Activated T-cell treated with anti-CD3 and anti-CD28 coated beads, Interleukin-2, amount 50 U/mL, for 72 hours (primary cell): Measurements from ENCODE around the gene CLIP2. TPM values are rescaled to one million over a fixed set of nuclear protein-coding genes. Genes with fewer than 3 reads are reported as not detected.
"Not testable (repeated sequence)": the region's sequence is repeated elsewhere in the genome, so short reads cannot be mapped to it uniquely, and the experiment has no call there.

Experiments used
- ATAC-seq, 2 donors: fragments of 150-1000 bp; cut with Tn5 transposase; replicated peaks in 1 of 2; 2 replicates each; pipeline ENCODE4 v1.10.0; 2021; ENCODE audit warnings: moderate library complexity in 2 of 2, mild to moderate bottlenecking in 1 of 2
- DNase-seq, 2 donors: peaks; one replicate each; pipeline ENCODE4 v3.0.0; 2021 to 2022; ENCODE audit warnings: mixed read lengths in 1 of 2
- H3K27ac Mint-ChIP-seq: one replicate; pipeline ENCODE4 v1.8.0; 2022; ENCODE audit warnings: mild to moderate bottlenecking, moderate library complexity, mixed read lengths
- H3K27me3 Mint-ChIP-seq: one replicate; pipeline ENCODE4 v1.8.0; 2022; ENCODE audit warnings: low read depth, mixed read lengths
- H3K36me3 Mint-ChIP-seq, 2 donors: one replicate each; pipeline ENCODE4 v1.8.0; 2022; ENCODE audit warnings: mixed read lengths in 2 of 2, mild to moderate bottlenecking in 1 of 2; ENCODE audit not compliant: insufficient read depth in 2 of 2
- H3K4me1 Mint-ChIP-seq: one replicate; pipeline ENCODE4 v1.8.0; 2022; ENCODE audit warnings: low read depth, mixed read lengths
- H3K4me3 Mint-ChIP-seq, 2 donors: one replicate each; pipeline ENCODE4 v1.8.0; 2022; ENCODE audit warnings: mild to moderate bottlenecking in 2 of 2, mixed read lengths in 2 of 2, moderate library complexity in 2 of 2
- H3K9me3 Mint-ChIP-seq, 2 donors: one replicate each; pipeline ENCODE4 v1.8.0; 2022; ENCODE audit warnings: mixed read lengths in 2 of 2
- total RNA-seq, 2 donors: library from RNA; stranded (reverse); gene quantifications; one replicate each; pipeline ENCODE4 v1.2.3, GENCODE V29; 2022

Gene CLIP2
- total RNA-seq, 2 donors from 2014 or later, result 2.4 to 3.2 TPM

DNA sequence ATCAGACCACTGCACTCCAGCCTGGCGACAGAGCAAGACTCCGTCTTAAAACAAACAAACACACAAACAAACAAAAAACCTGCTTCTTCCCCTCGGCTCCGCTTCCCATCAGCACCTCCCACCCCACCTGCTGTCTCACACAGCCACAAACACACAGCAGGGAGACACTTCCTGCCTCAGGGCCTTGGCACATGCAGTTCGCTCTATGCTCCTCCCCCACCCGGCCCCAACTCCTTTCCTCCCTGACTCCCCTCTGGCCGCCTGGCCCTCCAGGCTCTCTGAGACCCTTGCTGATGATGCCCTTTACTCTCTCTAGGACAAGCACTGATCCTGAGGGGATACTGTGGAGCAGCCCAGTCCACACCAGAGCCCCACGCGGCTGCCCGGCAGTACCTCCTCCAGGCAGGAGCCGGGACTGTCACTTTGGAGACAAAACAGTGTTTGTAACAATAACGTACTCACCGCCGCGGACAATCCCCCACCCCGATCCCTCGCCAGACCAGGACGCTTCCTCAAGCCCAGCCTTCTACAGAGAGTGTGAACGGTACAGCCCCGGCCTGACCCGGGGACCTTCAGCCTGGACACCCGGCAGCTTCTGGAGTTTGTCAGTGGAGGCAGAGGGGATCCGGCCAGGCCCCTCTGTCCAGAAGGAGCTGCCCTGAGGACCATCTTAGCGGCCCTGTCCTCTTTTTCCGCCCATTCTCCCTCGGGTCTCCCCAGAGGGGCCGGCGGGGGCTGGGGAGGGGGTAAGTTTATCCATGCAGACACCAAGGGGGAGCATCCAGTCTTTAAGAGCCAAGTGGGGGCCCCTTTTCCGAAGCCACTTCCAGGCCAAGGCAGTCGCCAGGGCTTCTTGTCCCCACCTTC lies 114.5 kb downstream of the CLIP2 start:
- no peak for ATAC-seq
- Mint-ChIP-seq H3K4me3 (no peak overlapping the region), H3K27me3 (no peaks in the 10 kb centered on the region)

DNA sequence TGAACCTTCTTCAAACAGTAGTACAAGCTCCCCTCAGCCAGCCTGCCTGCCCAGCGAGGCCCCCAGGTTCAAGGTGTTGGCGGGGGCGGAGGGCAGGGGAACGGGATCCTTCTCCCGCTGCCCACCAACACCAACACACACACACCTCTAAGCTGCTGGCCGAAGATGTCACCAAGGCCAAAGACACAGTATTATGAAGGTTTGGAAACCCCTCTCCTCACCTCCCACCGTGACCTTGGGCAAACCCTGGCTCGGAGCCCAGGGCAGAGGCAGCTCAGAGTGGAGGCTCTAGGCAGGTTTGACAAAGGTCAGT lies 115.1 kb downstream of the CLIP2 start:
- no peak overlapping the region for H3K27ac Mint-ChIP-seq
- H3K4me1 Mint-ChIP-seq, result no peaks in the 10 kb centered on the region
- no peaks in the 10 kb centered on the region for H3K9me3 Mint-ChIP-seq
- DNase-seq, result no peak
- ATAC-seq, result no peak
- no peak overlapping the region for H3K4me3 Mint-ChIP-seq
- H3K36me3 Mint-ChIP-seq, result no peaks in the 10 kb centered on the region
- no peaks in the 10 kb centered on the region for H3K27me3 Mint-ChIP-seq

More for the DNA sequence above, 114.5 kb downstream of the CLIP2 start:
- Mint-ChIP-seq H3K9me3 (no peaks in the 10 kb centered on the region), H3K4me1 (no peaks in the 10 kb centered on the region), H3K36me3 (no peaks in the 10 kb centered on the region), H3K27ac (no peak overlapping the region)
- DNase-seq, result no peak

DNA sequence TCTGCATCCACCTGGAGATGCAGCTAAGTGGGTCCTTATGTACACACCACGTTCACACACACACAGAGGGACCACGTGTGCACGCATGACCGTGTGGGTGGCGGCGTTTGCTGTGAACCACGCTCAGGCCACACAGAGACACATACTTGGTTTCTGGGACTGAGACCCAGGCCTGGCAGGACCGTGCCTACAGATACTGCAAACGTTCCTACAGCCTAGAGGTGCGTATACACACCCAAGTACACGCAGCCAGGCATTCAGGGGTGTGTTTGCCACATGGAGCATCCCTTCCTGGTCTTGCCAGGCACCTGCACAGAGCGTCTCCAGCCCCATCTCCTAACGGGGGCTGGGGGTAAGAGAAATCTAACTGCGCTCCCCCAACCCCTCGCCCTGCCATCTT lies 115.5 kb downstream of the CLIP2 start:
- no peaks in the 10 kb centered on the region for H3K4me1 Mint-ChIP-seq
- H3K27ac Mint-ChIP-seq, result no peak overlapping the region
- H3K36me3 Mint-ChIP-seq, result no peaks in the 10 kb centered on the region
- H3K27me3 Mint-ChIP-seq, result no peaks in the 10 kb centered on the region
- no peak for DNase-seq
- no peaks in the 10 kb centered on the region for H3K9me3 Mint-ChIP-seq
- ATAC-seq, result no peak
- no peak overlapping the region for H3K4me3 Mint-ChIP-seq

DNA sequence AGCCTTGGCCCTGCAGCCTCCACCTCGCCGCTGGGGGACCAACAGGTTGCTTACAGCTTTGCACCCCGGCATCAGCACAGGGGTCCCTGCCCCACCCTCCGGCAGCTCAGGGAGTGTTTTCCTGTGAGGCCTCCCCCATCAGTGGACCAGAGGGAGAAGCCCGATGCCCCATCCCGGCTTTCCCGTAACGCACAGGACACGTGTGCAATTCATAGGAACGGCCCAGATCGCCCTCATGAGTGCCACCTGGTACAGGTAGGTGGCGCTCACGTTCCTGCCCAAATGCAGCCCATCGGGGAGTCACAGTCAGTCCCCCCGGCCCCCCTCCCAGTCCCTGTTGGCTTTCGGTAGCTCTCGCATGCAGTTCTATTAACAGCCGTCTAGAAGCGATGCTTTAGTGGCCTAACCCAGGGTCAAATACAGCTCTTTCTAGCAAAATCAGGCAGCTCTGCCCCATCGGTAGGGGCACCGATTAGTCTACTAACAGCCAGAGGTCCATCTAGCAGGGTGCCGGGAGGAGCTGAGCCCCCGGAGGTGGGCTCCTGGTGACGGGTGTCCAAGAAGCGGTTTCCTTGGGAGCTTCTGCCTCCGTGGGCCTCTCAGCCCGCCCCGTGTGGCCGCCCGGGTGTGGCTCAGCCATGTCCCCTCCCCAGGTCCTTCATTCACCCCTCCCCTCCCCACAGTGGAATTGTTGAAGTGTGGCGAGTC lies 116.1 kb downstream of the CLIP2 start:
- H3K4me1 Mint-ChIP-seq, result no peaks in the 10 kb centered on the region
- ATAC-seq (no peak), DNase-seq (no peak)
- H3K9me3 Mint-ChIP-seq, result no peaks in the 10 kb centered on the region
- no peak overlapping the region for H3K27ac Mint-ChIP-seq
- no peaks in the 10 kb centered on the region for H3K27me3 Mint-ChIP-seq
- no peak overlapping the region for H3K4me3 Mint-ChIP-seq
- no peaks in the 10 kb centered on the region for H3K36me3 Mint-ChIP-seq

DNA sequence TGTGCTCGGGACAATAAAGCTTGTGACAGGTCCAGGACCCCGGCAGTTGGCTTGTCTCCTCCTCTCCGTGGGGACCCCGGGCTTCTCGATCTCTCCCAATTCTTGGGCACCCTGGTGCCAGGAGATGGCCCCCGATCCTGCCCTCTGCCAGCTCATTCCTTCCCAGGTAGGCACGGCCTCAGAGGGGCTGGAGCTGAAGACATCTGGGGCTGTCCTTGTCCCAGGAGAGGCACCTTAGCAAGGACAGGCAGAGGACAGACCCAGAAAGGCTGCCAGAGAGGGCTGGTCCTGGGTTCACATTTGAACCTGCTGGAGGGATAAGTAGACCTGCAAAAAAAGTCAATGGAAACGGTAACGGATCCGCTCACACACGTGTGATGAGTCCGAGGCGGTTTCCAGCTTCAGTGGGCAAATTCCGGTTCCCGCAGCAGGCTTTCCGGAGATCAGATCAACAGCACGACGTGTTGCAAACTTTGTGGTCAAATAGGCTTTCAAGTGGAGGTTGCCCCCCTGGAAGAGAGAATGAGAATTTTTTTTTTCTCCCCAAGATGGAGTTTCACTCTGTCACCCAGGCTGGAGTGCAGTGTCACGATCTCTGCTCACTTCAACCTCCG lies 116.8 kb downstream of the CLIP2 start:
- Mint-ChIP-seq H3K27me3 (no peaks in the 10 kb centered on the region), H3K27ac (no peak overlapping the region), H3K4me1 (no peaks in the 10 kb centered on the region), H3K36me3 (no peaks in the 10 kb centered on the region), H3K4me3 (no peak overlapping the region), H3K9me3 (no peaks in the 10 kb centered on the region)
- DNase-seq (no peak), ATAC-seq (no peak)

GRCh38 chr7:74407958-74408357 lies 118.8 kb downstream of the CLIP2 start:
- H3K27ac Mint-ChIP-seq, result no peak overlapping the region
- H3K4me3 Mint-ChIP-seq, result no peak overlapping the region
- no peaks in the 10 kb centered on the region for H3K4me1 Mint-ChIP-seq
- ATAC-seq, result no peak
- no peak for DNase-seq
- H3K27me3 Mint-ChIP-seq, result no peaks in the 10 kb centered on the region
- H3K9me3 Mint-ChIP-seq, result no peaks in the 10 kb centered on the region
- no peaks in the 10 kb centered on the region for H3K36me3 Mint-ChIP-seq

- Mint-ChIP-seq H3K9me3 (no peaks in the 10 kb centered on the region), H3K4me3 (no peak overlapping the region), H3K36me3 (no peaks in the 10 kb centered on the region), H3K4me1 (no peaks in the 10 kb centered on the region), H3K27me3 (no peaks in the 10 kb centered on the region), H3K27ac (no peak overlapping the region)
- ATAC-seq (no peak), DNase-seq (no peak)
Measured at GRCh38 chr7:74409571-74409970, 120.4 kb downstream of the CLIP2 start.

GRCh38 chr7:74410772-74411171 lies 121.6 kb downstream of the CLIP2 start:
- Mint-ChIP-seq H3K4me3 (no peak overlapping the region), H3K4me1 (no peaks in the 10 kb centered on the region), H3K27ac (no peak overlapping the region), H3K27me3 (no peaks in the 10 kb centered on the region), H3K9me3 (no peaks in the 10 kb centered on the region), H3K36me3 (no peaks in the 10 kb centered on the region)
- DNase-seq (no peak), ATAC-seq (no peak)

DNA sequence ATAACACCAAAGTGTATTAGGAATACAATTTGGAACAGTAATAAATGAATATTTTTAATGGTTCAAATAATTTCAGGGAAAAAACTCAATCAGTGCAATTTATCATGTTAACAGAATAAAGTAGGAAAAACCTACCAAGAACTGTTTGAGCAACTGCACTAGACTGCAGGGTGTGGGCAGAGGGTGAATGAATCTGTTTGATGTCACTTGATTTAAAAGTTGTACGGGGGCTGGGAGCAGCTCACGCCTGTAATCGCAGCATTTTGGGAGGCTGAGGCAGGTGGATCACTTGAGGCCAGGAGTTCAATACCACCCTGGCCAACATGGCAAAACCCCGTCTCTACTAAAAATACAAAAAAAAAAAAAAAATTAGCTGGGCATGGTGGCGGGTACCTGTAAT lies 122.4 kb downstream of the CLIP2 start:
- DNase-seq, H3K9me3 Mint-ChIP-seq, H3K27me3 Mint-ChIP-seq, H3K4me1 Mint-ChIP-seq, ATAC-seq, H3K36me3 Mint-ChIP-seq, H3K27ac Mint-ChIP-seq, H3K4me3 Mint-ChIP-seq: not testable (repeated sequence)

GRCh38 chr7:74412056-74412455 lies 122.8 kb downstream of the CLIP2 start:
- no peak for DNase-seq
- ATAC-seq, result no peak
- Mint-ChIP-seq H3K27me3 (no peaks in the 10 kb centered on the region), H3K4me3 (no peak overlapping the region), H3K36me3 (no peaks in the 10 kb centered on the region), H3K4me1 (no peaks in the 10 kb centered on the region), H3K27ac (no peak overlapping the region), H3K9me3 (no peaks in the 10 kb centered on the region)

DNA sequence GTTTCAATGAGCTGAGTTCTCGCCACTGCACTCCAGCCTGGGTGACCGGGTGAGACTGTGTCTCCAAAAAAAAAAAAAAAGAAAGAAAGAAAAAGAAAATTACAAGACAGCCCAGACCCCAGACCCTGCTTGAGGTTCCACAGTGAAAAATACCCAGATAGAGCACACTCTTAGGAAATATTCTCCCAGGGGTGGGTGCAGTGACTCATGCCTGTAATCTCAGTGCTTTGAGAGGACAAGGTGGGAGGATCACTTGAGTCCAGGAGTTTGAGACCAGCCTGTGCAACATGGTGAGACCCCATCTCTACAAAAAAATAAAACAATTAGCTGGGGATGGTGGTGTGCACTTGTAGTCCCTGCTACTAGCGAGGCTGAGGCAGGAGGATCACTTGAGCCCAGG lies 123.4 kb downstream of the CLIP2 start:
- Mint-ChIP-seq H3K36me3 (no peaks in the 10 kb centered on the region), H3K4me1 (no peaks in the 10 kb centered on the region), H3K27ac (no peak overlapping the region), H3K27me3 (no peaks in the 10 kb centered on the region), H3K9me3 (no peaks in the 10 kb centered on the region), H3K4me3 (no peak overlapping the region)
- no peak for DNase-seq
- no peak for ATAC-seq

DNA sequence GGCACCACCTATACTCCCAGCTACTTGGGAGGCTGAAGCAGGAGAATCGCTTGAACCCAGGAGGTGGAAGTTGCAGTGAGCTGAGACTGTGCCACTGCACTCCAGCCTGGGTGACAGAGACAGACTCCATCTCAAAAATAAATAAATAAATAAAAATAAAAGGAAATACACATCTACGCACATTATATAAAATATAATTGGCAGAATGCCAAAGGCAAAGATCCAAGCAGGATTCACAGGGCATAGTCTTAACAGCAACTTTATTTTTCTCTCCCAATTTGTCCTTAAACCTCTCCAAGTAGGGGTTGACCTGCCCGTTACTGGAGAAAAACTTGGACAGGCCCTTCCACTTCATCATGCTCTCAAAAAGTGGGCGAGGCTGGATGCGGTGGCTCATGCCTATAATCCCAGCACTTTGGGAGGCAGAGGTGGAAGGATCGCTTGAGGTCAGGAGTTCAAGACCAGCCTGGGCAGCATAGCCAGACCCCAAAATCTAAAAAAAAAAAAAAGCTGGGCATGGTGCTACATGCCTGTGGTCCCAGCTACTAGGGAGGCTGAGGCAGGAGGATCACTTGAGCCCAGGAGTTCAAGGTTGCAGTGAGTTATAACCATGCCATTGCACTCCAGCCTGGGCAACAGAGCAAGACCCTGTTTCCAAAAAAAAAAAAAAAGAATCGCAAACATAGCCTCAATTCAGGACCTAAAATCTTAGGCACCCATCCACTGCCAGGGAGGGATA lies 125.6 kb downstream of the CLIP2 start:
- H3K4me3 Mint-ChIP-seq, ATAC-seq, H3K4me1 Mint-ChIP-seq, DNase-seq, H3K27me3 Mint-ChIP-seq, H3K9me3 Mint-ChIP-seq, H3K36me3 Mint-ChIP-seq, H3K27ac Mint-ChIP-seq: not testable (repeated sequence)

- DNase-seq, result peak; percentile 55 to 66
- H3K36me3 Mint-ChIP-seq, result no peaks in the 10 kb centered on the region
- H3K27me3 Mint-ChIP-seq, result no peaks in the 10 kb centered on the region
- H3K4me1 Mint-ChIP-seq, result no peaks in the 10 kb centered on the region
- ATAC-seq, result peak; percentile 55 to 69
- no peak overlapping the region for H3K4me3 Mint-ChIP-seq
- H3K9me3 Mint-ChIP-seq, result no peaks in the 10 kb centered on the region
- no peak overlapping the region for H3K27ac Mint-ChIP-seq
Measured at GRCh38 chr7:74417419-74417971, 128.3 kb downstream of the CLIP2 start.
